GM18502 (cell line): Measurements from ENCODE around the gene PTMS.

ENCODE experiments used
- ATAC-seq: cut with Tn5 transposase; IDR thresholded peaks from one replicate; pipeline ENCODE4 v1.9.1; 2021; ENCODE audit warnings: mild to moderate bottlenecking; ENCODE audit not compliant: unreplicated experiment, poor library complexity

PTMS gene

GRCh38 chr12:6819106-6820030 lies 53.2 kb downstream of the PTMS start:
- no peak for ATAC-seq

GRCh38 chr12:6820166-6820565 lies 54.0 kb downstream of the PTMS start:
- ATAC-seq = no peak
